Neural cell (in vitro differentiated cells): ENCODE measurements around the gene TUB.

ENCODE experiments used
- EP300 ChIP-seq: fragments of 450-650 bp; conservative IDR thresholded peaks from 2 replicates; pipeline ENCODE4 v1.6.1; 2014; ENCODE audit warnings: antibody characterized with exemption, mild to moderate bottlenecking, moderate library complexity; ENCODE audit not compliant: poor library complexity, severe bottlenecking
- SMC3 ChIP-seq: fragments of 450-650 bp; conservative IDR thresholded peaks from 2 replicates; pipeline ENCODE4 v1.6.1; 2014; ENCODE audit warnings: antibody characterized with exemption, mild to moderate bottlenecking, moderate library complexity; ENCODE audit not compliant: poor library complexity
- TAF1 ChIP-seq: IDR thresholded peaks from 2 replicates; pipeline ENCODE4 v1.6.1; 2012; ENCODE audit warnings: low read depth
- TF ChIP-seq, protein P1 (sequence below): fragments of 450-650 bp; IDR thresholded peaks from 2 replicates; pipeline ENCODE4 v1.5.1; 2014; ENCODE audit warnings: antibody characterized with exemption, mild to moderate bottlenecking, moderate library complexity; ENCODE audit not compliant: poor library complexity, severe bottlenecking
- TF ChIP-seq, protein P2 (sequence below): IDR thresholded peaks from 2 replicates; pipeline ENCODE4 v1.6.1; 2012; ENCODE audit warnings: borderline replicate concordance

DNA sequence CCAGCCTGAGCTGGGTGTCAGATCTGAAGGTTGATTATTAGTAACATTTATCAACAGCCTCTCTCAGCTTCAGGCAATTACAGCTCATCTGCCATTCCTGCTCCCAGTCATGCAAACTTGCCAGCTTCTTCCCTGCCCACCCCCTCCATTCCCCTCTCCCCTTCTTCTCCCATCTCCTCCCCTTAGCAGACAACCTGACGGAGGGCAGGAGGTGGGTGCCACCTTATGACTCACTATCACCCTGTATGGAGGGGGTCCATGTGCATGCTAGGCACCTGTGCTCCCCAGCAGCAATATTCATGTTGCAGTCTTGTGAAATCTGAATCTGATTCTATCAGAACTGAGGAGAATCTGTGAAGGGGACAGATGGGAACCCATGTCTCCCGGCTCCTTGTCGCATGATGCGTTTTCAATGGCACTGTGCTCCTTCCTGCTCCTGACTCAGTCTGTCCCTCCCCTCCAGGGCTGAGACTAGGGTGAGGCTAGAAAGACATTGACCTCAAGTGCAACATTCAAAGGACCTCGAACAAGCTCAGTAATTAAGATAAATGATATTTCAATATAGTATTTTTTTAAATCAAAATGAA, 46.3 kb upstream of the TUB start:
- TF ChIP-seq, protein P1, sequence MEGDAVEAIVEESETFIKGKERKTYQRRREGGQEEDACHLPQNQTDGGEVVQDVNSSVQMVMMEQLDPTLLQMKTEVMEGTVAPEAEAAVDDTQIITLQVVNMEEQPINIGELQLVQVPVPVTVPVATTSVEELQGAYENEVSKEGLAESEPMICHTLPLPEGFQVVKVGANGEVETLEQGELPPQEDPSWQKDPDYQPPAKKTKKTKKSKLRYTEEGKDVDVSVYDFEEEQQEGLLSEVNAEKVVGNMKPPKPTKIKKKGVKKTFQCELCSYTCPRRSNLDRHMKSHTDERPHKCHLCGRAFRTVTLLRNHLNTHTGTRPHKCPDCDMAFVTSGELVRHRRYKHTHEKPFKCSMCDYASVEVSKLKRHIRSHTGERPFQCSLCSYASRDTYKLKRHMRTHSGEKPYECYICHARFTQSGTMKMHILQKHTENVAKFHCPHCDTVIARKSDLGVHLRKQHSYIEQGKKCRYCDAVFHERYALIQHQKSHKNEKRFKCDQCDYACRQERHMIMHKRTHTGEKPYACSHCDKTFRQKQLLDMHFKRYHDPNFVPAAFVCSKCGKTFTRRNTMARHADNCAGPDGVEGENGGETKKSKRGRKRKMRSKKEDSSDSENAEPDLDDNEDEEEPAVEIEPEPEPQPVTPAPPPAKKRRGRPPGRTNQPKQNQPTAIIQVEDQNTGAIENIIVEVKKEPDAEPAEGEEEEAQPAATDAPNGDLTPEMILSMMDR, result no peak
- TF ChIP-seq, protein P2, sequence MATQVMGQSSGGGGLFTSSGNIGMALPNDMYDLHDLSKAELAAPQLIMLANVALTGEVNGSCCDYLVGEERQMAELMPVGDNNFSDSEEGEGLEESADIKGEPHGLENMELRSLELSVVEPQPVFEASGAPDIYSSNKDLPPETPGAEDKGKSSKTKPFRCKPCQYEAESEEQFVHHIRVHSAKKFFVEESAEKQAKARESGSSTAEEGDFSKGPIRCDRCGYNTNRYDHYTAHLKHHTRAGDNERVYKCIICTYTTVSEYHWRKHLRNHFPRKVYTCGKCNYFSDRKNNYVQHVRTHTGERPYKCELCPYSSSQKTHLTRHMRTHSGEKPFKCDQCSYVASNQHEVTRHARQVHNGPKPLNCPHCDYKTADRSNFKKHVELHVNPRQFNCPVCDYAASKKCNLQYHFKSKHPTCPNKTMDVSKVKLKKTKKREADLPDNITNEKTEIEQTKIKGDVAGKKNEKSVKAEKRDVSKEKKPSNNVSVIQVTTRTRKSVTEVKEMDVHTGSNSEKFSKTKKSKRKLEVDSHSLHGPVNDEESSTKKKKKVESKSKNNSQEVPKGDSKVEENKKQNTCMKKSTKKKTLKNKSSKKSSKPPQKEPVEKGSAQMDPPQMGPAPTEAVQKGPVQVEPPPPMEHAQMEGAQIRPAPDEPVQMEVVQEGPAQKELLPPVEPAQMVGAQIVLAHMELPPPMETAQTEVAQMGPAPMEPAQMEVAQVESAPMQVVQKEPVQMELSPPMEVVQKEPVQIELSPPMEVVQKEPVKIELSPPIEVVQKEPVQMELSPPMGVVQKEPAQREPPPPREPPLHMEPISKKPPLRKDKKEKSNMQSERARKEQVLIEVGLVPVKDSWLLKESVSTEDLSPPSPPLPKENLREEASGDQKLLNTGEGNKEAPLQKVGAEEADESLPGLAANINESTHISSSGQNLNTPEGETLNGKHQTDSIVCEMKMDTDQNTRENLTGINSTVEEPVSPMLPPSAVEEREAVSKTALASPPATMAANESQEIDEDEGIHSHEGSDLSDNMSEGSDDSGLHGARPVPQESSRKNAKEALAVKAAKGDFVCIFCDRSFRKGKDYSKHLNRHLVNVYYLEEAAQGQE, result no peak
- TF ChIP-seq SMC3, result no peak
- no peak for TF ChIP-seq TAF1
- no peak for TF ChIP-seq EP300
